Measurements from ENCODE around the gene RBM17. TPM values are rescaled to one million over a fixed set of nuclear protein-coding genes. Genes with fewer than 3 reads are reported as not detected.
A peak's percentile ranks its signal among the peaks of the same experiment; 100 is the strongest.
"Not testable (repeated sequence)": the region's sequence is repeated elsewhere in the genome, so short reads cannot be mapped to it uniquely, and the experiment has no call there.

Gene RBM17
- total and polyA plus RNA-seq, 2 experiments from 2014 or later: 86.2 to 125 TPM

GRCh38 chr10:6123532-6123931, 34.7 kb downstream of the RBM17 start:
- Histone ChIP-seq H3K36me3 (no peaks in the 10 kb centered on the region), H3K27ac (no peak overlapping the region), H3K4me1 (ENCODE audit: low read depth) (peaks cover 3% of the 10 kb centered on the region), H3K27me3 (no peaks in the 10 kb centered on the region), H3K9me3 (ENCODE audit: low read depth) (no peaks in the 10 kb centered on the region), H3K4me3 (no peak overlapping the region)
- DNase-seq (ENCODE audit: low read depth in 1 of 2, low spot score in 1 of 2): no peak
- TF ChIP-seq CTCF (IDR thresholded peaks at IDR 0.05; ENCODE audit: low read depth, low read length): no peak

GRCh38 chr10:6124666-6125065, 35.8 kb downstream of the RBM17 start:
- TF ChIP-seq CTCF (IDR thresholded peaks at IDR 0.05; ENCODE audit: low read depth, low read length): no peak
- Histone ChIP-seq H3K36me3 (no peaks in the 10 kb centered on the region), H3K9me3 (ENCODE audit: low read depth) (no peaks in the 10 kb centered on the region), H3K27me3 (no peaks in the 10 kb centered on the region), H3K27ac (no peak overlapping the region), H3K4me3 (no peak overlapping the region), H3K4me1 (ENCODE audit: low read depth) (peaks cover 7% of the 10 kb centered on the region)
- no peak for DNase-seq (ENCODE audit: low read depth in 1 of 2, low spot score in 1 of 2)

GRCh38 chr10:6127461-6127860, 38.6 kb downstream of the RBM17 start:
- not testable (repeated sequence) for H3K27me3 ChIP-seq; H3K4me1 ChIP-seq (ENCODE audit: low read depth); H3K9me3 ChIP-seq (ENCODE audit: low read depth); H3K4me3 ChIP-seq; H3K36me3 ChIP-seq; DNase-seq (ENCODE audit: low read depth in 1 of 2, low spot score in 1 of 2); H3K27ac ChIP-seq

GRCh38 chr10:6128087-6128486, 39.3 kb downstream of the RBM17 start:
- no peak overlapping the region for H3K4me3 ChIP-seq
- no peaks in the 10 kb centered on the region for H3K36me3 ChIP-seq
- no peak for TF ChIP-seq CTCF (IDR thresholded peaks at IDR 0.05; ENCODE audit: low read depth, low read length)
- H3K27ac ChIP-seq: no peak overlapping the region
- no peaks in the 10 kb centered on the region for H3K9me3 ChIP-seq (ENCODE audit: low read depth)
- no peak for DNase-seq (ENCODE audit: low read depth in 1 of 2, low spot score in 1 of 2)
- H3K4me1 ChIP-seq (ENCODE audit: low read depth): peaks cover 7% of the 10 kb centered on the region
- no peaks in the 10 kb centered on the region for H3K27me3 ChIP-seq

GRCh38 chr10:6128591-6129251, 39.9 kb downstream of the RBM17 start:
- Histone ChIP-seq H3K9me3 (ENCODE audit: low read depth) (no peaks in the 10 kb centered on the region), H3K4me3 (no peak overlapping the region), H3K27ac (no peak overlapping the region), H3K4me1 (ENCODE audit: low read depth) (peaks cover 7% of the 10 kb centered on the region), H3K36me3 (no peaks in the 10 kb centered on the region), H3K27me3 (no peaks in the 10 kb centered on the region)
- DNase-seq (ENCODE audit: low read depth in 1 of 2, low spot score in 1 of 2): peak; percentile 53 to 60
- TF ChIP-seq CTCF (IDR thresholded peaks at IDR 0.05; ENCODE audit: low read depth, low read length): no peak

GRCh38 chr10:6130848-6131470, 42.1 kb downstream of the RBM17 start:
- H3K9me3 ChIP-seq (ENCODE audit: low read depth): no peaks in the 10 kb centered on the region

More at GRCh38 chr10:6130848-6131470, 42.1 kb downstream of the RBM17 start:
- no peaks in the 10 kb centered on the region for H3K36me3 ChIP-seq
- no peaks in the 10 kb centered on the region for H3K27me3 ChIP-seq
- no peak for DNase-seq (ENCODE audit: low read depth in 1 of 2, low spot score in 1 of 2)
- peaks cover 7% of the 10 kb centered on the region for H3K4me1 ChIP-seq (ENCODE audit: low read depth)
- no peak overlapping the region for H3K27ac ChIP-seq
- H3K4me3 ChIP-seq: no peak overlapping the region
- no peak for TF ChIP-seq CTCF (IDR thresholded peaks at IDR 0.05; ENCODE audit: low read depth, low read length)

Measured in cardiac muscle cell (in vitro differentiated cells and primary cell).